Head of caudate nucleus (tissue), 42 donors: ENCODE measurements around the gene INVS.
A peak's percentile ranks its signal among the peaks of the same experiment; 100 is the strongest.
"Not testable (repeated sequence)": the region's sequence is repeated elsewhere in the genome, so short reads cannot be mapped to it uniquely, and the experiment has no call there.

ENCODE experiments used
- DNase-seq, 42 donors: peaks; one replicate each; pipeline versions ENCODE4 v3.0.0 to v3.0.0-alpha.2; 2020 to 2021; ENCODE audit warnings: mixed read lengths in 7 of 42
- intact Hi-C: fragments of 100-400 bp; cut with DNase I; formaldehyde crosslinking; loops from one replicate; pipeline ENCODE4 v1.15.0; 2022

The INVS gene

GRCh38 chr9:100098887-100099721 is at the start of gene INVS, which contains the start of gene ERP44:
INVS (plus strand) TSS chr9:100099243; CDS start chr9:100104522, 5,279 bp downstream.
ERP44 (minus strand) TSS chr9:100099000; CDS start chr9:100098840, 160 bp downstream.
- intact Hi-C loops = no loop called here
- DNase-seq = peak; percentile 99 to 100 (median 100)

- intact Hi-C loops = no loop called here
- DNase-seq = no peak
These were observed 49.5 kb upstream of the INVS start for GRCh38 chr9:100049551-100049950.

- intact Hi-C loops = no loop called here
- DNase-seq = no peak
These were observed 46.7 kb upstream of the INVS start for GRCh38 chr9:100052375-100052774.

- intact Hi-C loops = no loop called here
- DNase-seq = no peak
These were observed 42.5 kb upstream of the INVS start for GRCh38 chr9:100056561-100056960.

- intact Hi-C loops = no loop called here
- no peak for DNase-seq
These were observed 41.4 kb upstream of the INVS start for GRCh38 chr9:100057624-100058023.

- intact Hi-C loops = no loop called here
- DNase-seq = no peak
These were observed 40.1 kb upstream of the INVS start for GRCh38 chr9:100058699-100059579.

- intact Hi-C loops, DNase-seq: not testable (repeated sequence)
These were observed 36.4 kb upstream of the INVS start for GRCh38 chr9:100062683-100063082.

- no peak for DNase-seq
- intact Hi-C loops = no loop called here
These were observed 35.9 kb upstream of the INVS start for GRCh38 chr9:100063185-100063584.

GRCh38 chr9:100064872-100065581 is 34.0 kb upstream of the INVS start:
- DNase-seq = no peak
- intact Hi-C loops = no loop called here

GRCh38 chr9:100066539-100066938 is 32.5 kb upstream of the INVS start:
- no peak for DNase-seq
- intact Hi-C loops = no loop called here

GRCh38 chr9:100067990-100068389 is 31.1 kb upstream of the INVS start:
- DNase-seq, intact Hi-C loops: not testable (repeated sequence)

GRCh38 chr9:100069068-100069467 is 30.0 kb upstream of the INVS start:
- DNase-seq, intact Hi-C loops: not testable (repeated sequence)

- intact Hi-C loops = no loop called here
- DNase-seq = no peak
These were observed 28.7 kb upstream of the INVS start for GRCh38 chr9:100070104-100071041.

- no peak for DNase-seq
- intact Hi-C loops = no loop called here
These were observed 27.8 kb upstream of the INVS start for GRCh38 chr9:100071271-100071670.

- intact Hi-C loops = no loop called here
- no peak for DNase-seq
These were observed 26.2 kb upstream of the INVS start for GRCh38 chr9:100072805-100073204.

- intact Hi-C loops = no loop called here
- DNase-seq = peak in 14 of 42 donors; percentile 4 to 59 (median 16)
These were observed 24.9 kb upstream of the INVS start for GRCh38 chr9:100074093-100074492.

- intact Hi-C loops = no loop called here
- no peak for DNase-seq
These were observed 24.1 kb upstream of the INVS start for GRCh38 chr9:100074989-100075388.

GRCh38 chr9:100076256-100076655 is 22.8 kb upstream of the INVS start:
- intact Hi-C loops, DNase-seq: not testable (repeated sequence)
